Natural killer cell (primary cell): ENCODE results near the gene PAQR5. TPM values are rescaled to one million over a fixed set of nuclear protein-coding genes. Genes with fewer than 3 reads are reported as not detected.

Experiments
- ATAC-seq, 3 donors: fragments of 150-1000 bp in 2 of 3; fragments of 200-7000 bp in 1 of 3; cut with Tn5 transposase; 1 replicate in 1 of 3; 2 replicates in 2 of 3; pipeline ENCODE4 v1.10.0; 2021; ENCODE audit warnings: mild to moderate bottlenecking in 2 of 3, moderate library complexity in 2 of 3
- DNase-seq, 2 donors: peaks; one replicate each; pipeline versions ENCODE4 v3.0.0 to v3.0.0-alpha.2; 2013 to 2021; ENCODE audit warnings: mixed read lengths in 1 of 2
- H3K27ac ChIP-seq: one replicate; pipeline ENCODE4 v1.5.1; 2013; ENCODE audit warnings: mild to moderate bottlenecking, low read length
- H3K27me3 ChIP-seq: one replicate; pipeline ENCODE4 v1.6.1; 2013; ENCODE audit warnings: low read length; ENCODE audit not compliant: control insufficient read depth, insufficient read depth
- H3K36me3 ChIP-seq: one replicate; pipeline ENCODE4 v1.6.1; 2013; ENCODE audit warnings: low read length; ENCODE audit not compliant: control insufficient read depth, insufficient read depth
- H3K4me1 ChIP-seq: one replicate; pipeline ENCODE4 v1.6.1; 2013; ENCODE audit warnings: low read length; ENCODE audit not compliant: control insufficient read depth, insufficient read depth
- H3K4me3 ChIP-seq: one replicate; pipeline ENCODE4 v1.5.1; 2013; ENCODE audit warnings: low read length
- H3K9me3 ChIP-seq: one replicate; pipeline ENCODE4 v1.6.1; 2013; ENCODE audit warnings: low read length; ENCODE audit not compliant: control insufficient read depth, insufficient read depth
- H3K27ac Mint-ChIP-seq, 2 donors: one replicate each; pipeline ENCODE4 v1.8.0; 2022; ENCODE audit warnings: mild to moderate bottlenecking in 2 of 2, mixed read lengths in 2 of 2, moderate library complexity in 1 of 2
- H3K27me3 Mint-ChIP-seq, 2 donors: one replicate each; pipeline ENCODE4 v1.8.0; 2022; ENCODE audit warnings: low read depth in 2 of 2, mixed read lengths in 2 of 2
- H3K36me3 Mint-ChIP-seq: one replicate; pipeline ENCODE4 v1.8.0; 2022; ENCODE audit warnings: mixed read lengths
- H3K4me1 Mint-ChIP-seq, 2 donors: one replicate each; pipeline ENCODE4 v1.8.0; 2022; ENCODE audit warnings: mixed read lengths in 2 of 2
- H3K4me3 Mint-ChIP-seq: one replicate; pipeline ENCODE4 v1.8.0; 2022; ENCODE audit warnings: mild to moderate bottlenecking, moderate library complexity, mixed read lengths
- H3K9me3 Mint-ChIP-seq, 2 donors: one replicate each; pipeline ENCODE4 v1.8.0; 2022; ENCODE audit warnings: mixed read lengths in 2 of 2
- WGBS: methylation state at CpG from one replicate; pipeline ENCODE4 v1.1.7; 2013; ENCODE audit warnings: missing lambda C conversion rate; ENCODE audit not compliant: insufficient coverage; 5-methylcytosine and 5-hydroxymethylcytosine counted together
- intact Hi-C: fragments of 100-400 bp; cut with micrococcal nuclease; formaldehyde crosslinking; loops from one replicate; pipeline ENCODE4 v1.14.2; 2022
- total RNA-seq, 4 donors: library from RNA; stranded (reverse); fragments of 120-200 nt in 1 of 4; gene quantifications; one replicate each; pipeline versions ENCODE4 v1.2.3 to v1.2.4, GENCODE V29; 2013 to 2022
- TF ChIP-seq, protein P1 (sequence below): fragments of 200-600 bp; IDR thresholded peaks from one replicate; pipeline ENCODE4 v1.8.0; 2022; ENCODE audit warnings: antibody characterized with exemption

Gene PAQR5
- total RNA-seq, 3 donors from 2014 or later (not counting 1 experiment from before 2014, with no cell fraction given), result 0.40 to 1.1 (median 0.59) TPM

DNA sequence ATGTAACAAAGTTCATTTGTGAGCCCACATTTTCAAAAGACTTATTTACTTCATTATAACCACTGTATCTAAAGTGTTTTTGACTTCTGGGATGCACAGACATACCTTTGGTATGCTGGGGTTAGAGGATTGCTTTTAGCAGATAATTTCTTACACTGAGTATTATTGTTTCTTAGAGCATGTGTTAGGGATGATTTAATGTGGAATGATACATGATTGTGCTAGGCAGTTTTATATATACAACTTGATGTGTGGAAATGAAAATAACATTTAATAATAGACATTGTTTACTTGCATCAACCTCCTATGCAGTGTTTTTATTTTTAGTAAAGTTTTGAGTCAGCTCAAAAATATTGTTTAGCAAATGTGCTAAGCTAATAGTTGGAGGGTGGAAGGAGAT is 118.9 kb downstream of the PAQR5 start:
- H3K9me3 ChIP-seq, result no peaks in the 10 kb centered on the region
- Mint-ChIP-seq H3K27me3 (no peaks in the 10 kb centered on the region), H3K9me3 (no peaks in the 10 kb centered on the region), H3K27ac (no peak overlapping the region), H3K36me3 (no peaks in the 10 kb centered on the region), H3K4me3 (no peak overlapping the region), H3K4me1 (peaks cover 5 to 10% of the 10 kb centered on the region in 2 donors)
- intact Hi-C loops, result no loop called here
- H3K4me3 ChIP-seq, result no peak overlapping the region
- ATAC-seq (no peak), DNase-seq (no peak)
- H3K36me3 ChIP-seq, result no peaks in the 10 kb centered on the region
- no peak overlapping the region for H3K27ac ChIP-seq
- TF ChIP-seq, protein P1, sequence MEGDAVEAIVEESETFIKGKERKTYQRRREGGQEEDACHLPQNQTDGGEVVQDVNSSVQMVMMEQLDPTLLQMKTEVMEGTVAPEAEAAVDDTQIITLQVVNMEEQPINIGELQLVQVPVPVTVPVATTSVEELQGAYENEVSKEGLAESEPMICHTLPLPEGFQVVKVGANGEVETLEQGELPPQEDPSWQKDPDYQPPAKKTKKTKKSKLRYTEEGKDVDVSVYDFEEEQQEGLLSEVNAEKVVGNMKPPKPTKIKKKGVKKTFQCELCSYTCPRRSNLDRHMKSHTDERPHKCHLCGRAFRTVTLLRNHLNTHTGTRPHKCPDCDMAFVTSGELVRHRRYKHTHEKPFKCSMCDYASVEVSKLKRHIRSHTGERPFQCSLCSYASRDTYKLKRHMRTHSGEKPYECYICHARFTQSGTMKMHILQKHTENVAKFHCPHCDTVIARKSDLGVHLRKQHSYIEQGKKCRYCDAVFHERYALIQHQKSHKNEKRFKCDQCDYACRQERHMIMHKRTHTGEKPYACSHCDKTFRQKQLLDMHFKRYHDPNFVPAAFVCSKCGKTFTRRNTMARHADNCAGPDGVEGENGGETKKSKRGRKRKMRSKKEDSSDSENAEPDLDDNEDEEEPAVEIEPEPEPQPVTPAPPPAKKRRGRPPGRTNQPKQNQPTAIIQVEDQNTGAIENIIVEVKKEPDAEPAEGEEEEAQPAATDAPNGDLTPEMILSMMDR, result no peak
- peaks cover 11% of the 10 kb centered on the region for H3K4me1 ChIP-seq
- no peaks in the 10 kb centered on the region for H3K27me3 ChIP-seq

DNA sequence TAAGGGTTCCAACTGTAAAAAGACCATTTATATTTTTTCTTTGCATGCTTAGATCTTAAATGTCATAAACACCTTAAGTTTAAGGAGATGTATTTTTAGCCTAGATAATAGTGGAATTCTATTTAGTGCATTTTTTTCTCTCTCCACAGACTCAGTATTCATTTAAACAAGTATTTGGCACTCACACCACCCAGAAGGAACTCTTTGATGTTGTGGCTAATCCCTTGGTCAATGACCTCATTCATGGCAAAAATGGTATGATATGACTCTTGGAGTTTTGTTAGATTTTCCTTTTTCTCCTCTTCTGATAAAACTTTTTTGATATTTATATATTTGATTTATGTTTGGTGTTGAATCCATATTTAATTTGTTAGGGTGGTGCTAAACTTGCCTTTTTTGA is 122.8 kb downstream of the PAQR5 start:
- intact Hi-C loops, result no loop called here
- H3K27ac Mint-ChIP-seq, result no peak overlapping the region

DNA sequence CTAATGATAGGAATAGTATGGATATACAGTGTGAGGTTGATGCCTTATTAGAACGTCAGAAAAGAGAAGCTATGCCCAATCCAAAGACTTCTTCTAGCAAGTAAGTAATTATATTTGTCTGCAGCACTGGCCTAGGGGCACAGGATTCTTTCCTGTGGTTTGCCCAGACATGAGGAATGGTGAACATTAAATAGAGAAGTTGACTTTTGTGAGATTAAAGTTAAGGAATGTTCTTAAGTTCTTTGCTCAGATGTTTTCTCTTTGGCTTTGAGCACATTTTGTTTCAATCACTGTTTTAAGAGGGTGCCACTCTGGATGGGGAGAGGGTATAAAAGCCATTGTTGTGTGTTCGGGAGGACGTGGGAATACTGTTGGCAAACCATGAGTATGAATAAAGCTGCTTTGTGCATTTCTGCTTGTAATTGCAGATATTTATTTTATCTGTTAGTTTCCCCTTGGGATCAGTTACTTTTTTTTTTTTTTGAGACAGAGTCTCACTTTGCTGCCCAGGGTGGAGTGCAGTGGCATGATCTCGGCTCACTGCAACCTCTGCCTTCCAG is 123.7 kb downstream of the PAQR5 start:
- Mint-ChIP-seq H3K27me3 (no peaks in the 10 kb centered on the region), H3K4me3 (no peak overlapping the region), H3K4me1 (no peaks in the 10 kb centered on the region), H3K9me3 (no peaks in the 10 kb centered on the region), H3K27ac (peak overlapping the region in 1 of 2 donors; percentile 15), H3K36me3 (no peaks in the 10 kb centered on the region)
- TF ChIP-seq, protein P1, result no peak
- intact Hi-C loops, result no loop called here
- Histone ChIP-seq H3K9me3 (no peaks in the 10 kb centered on the region), H3K4me1 (no peaks in the 10 kb centered on the region), H3K27me3 (no peaks in the 10 kb centered on the region), H3K36me3 (no peaks in the 10 kb centered on the region), H3K27ac (no peak overlapping the region), H3K4me3 (no peak overlapping the region)
- 100% methylated on average over 4 of the region's 4 CpGs for WGBS
- DNase-seq (no peak), ATAC-seq (no peak)

More for the DNA sequence above, 122.8 kb downstream of the PAQR5 start:
- no peaks in the 10 kb centered on the region for H3K4me1 ChIP-seq
- no peak overlapping the region for H3K27ac ChIP-seq
- no peaks in the 10 kb centered on the region for H3K36me3 ChIP-seq
- no peaks in the 10 kb centered on the region for H3K27me3 ChIP-seq
- Mint-ChIP-seq H3K4me3 (no peak overlapping the region), H3K9me3 (no peaks in the 10 kb centered on the region), H3K27me3 (no peaks in the 10 kb centered on the region), H3K4me1 (no peaks in the 10 kb centered on the region), H3K36me3 (no peaks in the 10 kb centered on the region)
- no peak for DNase-seq
- no peak overlapping the region for H3K4me3 ChIP-seq
- no peaks in the 10 kb centered on the region for H3K9me3 ChIP-seq
- ATAC-seq, result no peak
- TF ChIP-seq, protein P1, result no peak

DNA sequence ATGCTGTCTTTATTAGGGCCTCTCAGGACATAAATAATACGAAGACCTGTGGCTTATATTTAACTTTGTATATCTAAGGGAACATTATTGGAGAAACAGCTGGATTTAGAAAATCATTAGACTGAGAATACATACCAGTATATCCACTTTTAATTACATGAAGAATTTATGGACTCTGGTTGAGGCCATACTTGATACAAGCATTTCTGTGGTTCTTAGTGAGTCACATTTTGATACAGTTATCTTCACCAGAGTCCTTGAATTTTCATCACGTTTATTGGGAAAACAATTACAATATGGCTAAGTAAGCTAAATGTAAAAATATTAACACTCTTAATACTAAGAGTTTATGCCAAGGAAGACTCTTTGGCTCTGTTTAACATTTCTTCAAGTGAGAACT is 125.3 kb downstream of the PAQR5 start:
- ATAC-seq (no peak), DNase-seq (no peak)
- Mint-ChIP-seq H3K9me3 (no peaks in the 10 kb centered on the region), H3K4me3 (no peak overlapping the region), H3K27ac (no peak overlapping the region), H3K36me3 (no peaks in the 10 kb centered on the region), H3K4me1 (no peaks in the 10 kb centered on the region), H3K27me3 (no peaks in the 10 kb centered on the region)
- Histone ChIP-seq H3K27me3 (no peaks in the 10 kb centered on the region), H3K27ac (no peak overlapping the region), H3K4me1 (no peaks in the 10 kb centered on the region), H3K36me3 (no peaks in the 10 kb centered on the region), H3K4me3 (no peak overlapping the region), H3K9me3 (no peaks in the 10 kb centered on the region)
- intact Hi-C loops, result no loop called here
- TF ChIP-seq, protein P1, result no peak
- WGBS, result no CpG with 5 or more reads among the region's 2 CpGs
